ENCODE data around the gene EXOC6B.

GRCh38 chr2:72263043-72263775 is 562.6 kb downstream of the EXOC6B start:
- no peak for TF ChIP-seq CTCF (IDR thresholded peaks at IDR 0.05; ENCODE audit: borderline replicate concordance, extremely low read depth, low read length, poor library complexity, severe bottlenecking)
- TF ChIP-seq EZH2 (IDR thresholded peaks at IDR 0.05; ENCODE audit: borderline replicate concordance, low read depth, low read length, severe bottlenecking): no peak
